Measurements from ENCODE around the gene SLC39A8. TPM values are rescaled to one million over a fixed set of nuclear protein-coding genes. Genes with fewer than 3 reads are reported as not detected.

Gene SLC39A8
- total RNA-seq, 1 experiment from 2014 or later = 35.9 TPM

- TF ChIP-seq RELA (CRISPR knock-in tag; IDR thresholded peaks at IDR 0.05; ENCODE audit: borderline replicate concordance) = no peak
- TF ChIP-seq MYBL2 (CRISPR knock-in tag; IDR thresholded peaks at IDR 0.05) = no peak
- TF ChIP-seq FOXP1 (CRISPR knock-in tag; IDR thresholded peaks at IDR 0.05; ENCODE audit: borderline replicate concordance) = no peak
- no peak for TF ChIP-seq JUN (CRISPR knock-in tag; IDR thresholded peaks at IDR 0.05)
- Mint-ChIP-seq H3K27ac (no peak overlapping the region), H3K4me1 (peaks cover 27% of the 10 kb centered on the region), H3K9me3 (peaks cover 8% of the 10 kb centered on the region), H3K4me3 (no peak overlapping the region), H3K27me3 (ENCODE audit: low read depth) (no peaks in the 10 kb centered on the region), H3K36me3 (peaks cover 20% of the 10 kb centered on the region)
- DNase-seq (ENCODE audit: low spot score) = no peak
- ChIA-PET CTCF (no interaction called here), POLR2A (no interaction called here)
- ATAC-seq = no peak
These were observed 29.8 kb downstream of the SLC39A8 start for GRCh38 chr4:102315532-102315931.

- Mint-ChIP-seq H3K9me3 (peaks cover 8% of the 10 kb centered on the region), H3K4me1 (peaks cover 16% of the 10 kb centered on the region), H3K27me3 (ENCODE audit: low read depth) (no peaks in the 10 kb centered on the region), H3K36me3 (peaks cover 19% of the 10 kb centered on the region), H3K4me3 (no peak overlapping the region), H3K27ac (no peak overlapping the region)
- no peak for TF ChIP-seq CREM (CRISPR knock-in tag; IDR thresholded peaks at IDR 0.05)
- TF ChIP-seq ATF1 (CRISPR knock-in tag; IDR thresholded peaks at IDR 0.05) = no peak
- TF ChIP-seq, protein P1, sequence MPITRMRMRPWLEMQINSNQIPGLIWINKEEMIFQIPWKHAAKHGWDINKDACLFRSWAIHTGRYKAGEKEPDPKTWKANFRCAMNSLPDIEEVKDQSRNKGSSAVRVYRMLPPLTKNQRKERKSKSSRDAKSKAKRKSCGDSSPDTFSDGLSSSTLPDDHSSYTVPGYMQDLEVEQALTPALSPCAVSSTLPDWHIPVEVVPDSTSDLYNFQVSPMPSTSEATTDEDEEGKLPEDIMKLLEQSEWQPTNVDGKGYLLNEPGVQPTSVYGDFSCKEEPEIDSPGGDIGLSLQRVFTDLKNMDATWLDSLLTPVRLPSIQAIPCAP (CRISPR knock-in tag; IDR thresholded peaks at IDR 0.05) = no peak
- TF ChIP-seq ZNF263 (CRISPR knock-in tag; IDR thresholded peaks at IDR 0.05; ENCODE audit: low read depth) = no peak
- TF ChIP-seq OVOL2 (CRISPR knock-in tag; IDR thresholded peaks at IDR 0.05; ENCODE audit: borderline replicate concordance) = no peak
- TF ChIP-seq AR (CRISPR knock-in tag; IDR thresholded peaks at IDR 0.05) = no peak
- TF ChIP-seq MXD4 (CRISPR knock-in tag; IDR thresholded peaks at IDR 0.05; ENCODE audit: borderline replicate concordance) = no peak
- TF ChIP-seq, protein P2, sequence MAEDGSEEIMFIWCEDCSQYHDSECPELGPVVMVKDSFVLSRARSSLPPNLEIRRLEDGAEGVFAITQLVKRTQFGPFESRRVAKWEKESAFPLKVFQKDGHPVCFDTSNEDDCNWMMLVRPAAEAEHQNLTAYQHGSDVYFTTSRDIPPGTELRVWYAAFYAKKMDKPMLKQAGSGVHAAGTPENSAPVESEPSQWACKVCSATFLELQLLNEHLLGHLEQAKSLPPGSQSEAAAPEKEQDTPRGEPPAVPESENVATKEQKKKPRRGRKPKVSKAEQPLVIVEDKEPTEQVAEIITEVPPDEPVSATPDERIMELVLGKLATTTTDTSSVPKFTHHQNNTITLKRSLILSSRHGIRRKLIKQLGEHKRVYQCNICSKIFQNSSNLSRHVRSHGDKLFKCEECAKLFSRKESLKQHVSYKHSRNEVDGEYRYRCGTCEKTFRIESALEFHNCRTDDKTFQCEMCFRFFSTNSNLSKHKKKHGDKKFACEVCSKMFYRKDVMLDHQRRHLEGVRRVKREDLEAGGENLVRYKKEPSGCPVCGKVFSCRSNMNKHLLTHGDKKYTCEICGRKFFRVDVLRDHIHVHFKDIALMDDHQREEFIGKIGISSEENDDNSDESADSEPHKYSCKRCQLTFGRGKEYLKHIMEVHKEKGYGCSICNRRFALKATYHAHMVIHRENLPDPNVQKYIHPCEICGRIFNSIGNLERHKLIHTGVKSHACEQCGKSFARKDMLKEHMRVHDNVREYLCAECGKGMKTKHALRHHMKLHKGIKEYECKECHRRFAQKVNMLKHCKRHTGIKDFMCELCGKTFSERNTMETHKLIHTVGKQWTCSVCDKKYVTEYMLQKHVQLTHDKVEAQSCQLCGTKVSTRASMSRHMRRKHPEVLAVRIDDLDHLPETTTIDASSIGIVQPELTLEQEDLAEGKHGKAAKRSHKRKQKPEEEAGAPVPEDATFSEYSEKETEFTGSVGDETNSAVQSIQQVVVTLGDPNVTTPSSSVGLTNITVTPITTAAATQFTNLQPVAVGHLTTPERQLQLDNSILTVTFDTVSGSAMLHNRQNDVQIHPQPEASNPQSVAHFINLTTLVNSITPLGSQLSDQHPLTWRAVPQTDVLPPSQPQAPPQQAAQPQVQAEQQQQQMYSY (CRISPR knock-in tag; IDR thresholded peaks at IDR 0.05) = no peak
- no peak for TF ChIP-seq CDX4 (CRISPR knock-in tag; IDR thresholded peaks at IDR 0.05; ENCODE audit: borderline replicate concordance)
- no peak for TF ChIP-seq ZNF281 (CRISPR knock-in tag; IDR thresholded peaks at IDR 0.05)
- TF ChIP-seq, protein P3, sequence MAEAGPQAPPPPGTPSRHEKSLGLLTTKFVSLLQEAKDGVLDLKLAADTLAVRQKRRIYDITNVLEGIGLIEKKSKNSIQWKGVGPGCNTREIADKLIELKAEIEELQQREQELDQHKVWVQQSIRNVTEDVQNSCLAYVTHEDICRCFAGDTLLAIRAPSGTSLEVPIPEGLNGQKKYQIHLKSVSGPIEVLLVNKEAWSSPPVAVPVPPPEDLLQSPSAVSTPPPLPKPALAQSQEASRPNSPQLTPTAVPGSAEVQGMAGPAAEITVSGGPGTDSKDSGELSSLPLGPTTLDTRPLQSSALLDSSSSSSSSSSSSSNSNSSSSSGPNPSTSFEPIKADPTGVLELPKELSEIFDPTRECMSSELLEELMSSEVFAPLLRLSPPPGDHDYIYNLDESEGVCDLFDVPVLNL (CRISPR knock-in tag; IDR thresholded peaks at IDR 0.05; ENCODE audit: borderline replicate concordance, low read depth) = no peak
- TF ChIP-seq RELA (CRISPR knock-in tag; IDR thresholded peaks at IDR 0.05; ENCODE audit: borderline replicate concordance) = no peak
- no peak for TF ChIP-seq TP53 (CRISPR knock-in tag; IDR thresholded peaks at IDR 0.05)
- ChIA-PET POLR2A (no interaction called here), CTCF (no interaction called here)
- ATAC-seq = no peak
- no peak for DNase-seq (ENCODE audit: low spot score)
These were observed 32.9 kb downstream of the SLC39A8 start for GRCh38 chr4:102312417-102312816.
